Measurements from ENCODE around the gene PPP1R3E. TPM values are rescaled to one million over a fixed set of nuclear protein-coding genes. Genes with fewer than 3 reads are reported as not detected.

PPP1R3E gene
- total and polyA plus RNA-seq, 2 of the 13 experiments (the other 11 are each of a cell fraction or from before 2014, with no cell fraction given) = 16.5 to 26.5 TPM

DNA sequence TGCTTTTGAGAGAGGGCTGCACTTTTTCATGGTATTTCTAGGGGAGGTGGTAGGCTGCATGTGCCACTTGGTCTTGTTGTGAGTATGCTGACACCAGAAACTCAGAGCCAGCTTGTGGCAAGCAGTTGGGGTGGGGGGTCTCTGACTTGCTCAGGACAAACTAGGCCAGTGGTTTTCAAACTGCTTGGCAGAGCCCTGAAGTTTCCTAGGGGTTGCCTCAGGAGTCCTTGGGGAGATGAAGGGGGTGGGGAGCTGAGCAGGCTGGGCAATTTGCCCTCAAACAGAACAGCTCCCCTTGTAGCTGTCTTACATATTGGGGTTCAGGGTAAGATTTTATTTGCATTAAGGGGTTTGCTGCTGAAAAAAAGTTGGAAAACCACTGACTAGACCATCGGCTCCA, 7.9 kb upstream of the PPP1R3E start:
- ChIA-PET POLR2A (interaction anchor here (1.4 to 18.7 kb wide), 3 partner anchors 9 to 24 kb away, joined by 6 to 1053 read pairs (median 19); partner anchors contain the start of genes HOMEZ, PABPN1 and PPP1R3E), CTCF (ENCODE audit: low intra/inter-chr PET ratio, low total read pairs) (no interaction called here)
- peaks cover 34% of the 10 kb centered on the region for H3K79me2 ChIP-seq (ENCODE audit: insufficient read depth, low read length)
- no peaks in the 10 kb centered on the region for H3K9me3 ChIP-seq (ENCODE audit: low read length)
- no TSS peak for BruUV-seq (replicated peaks)
- TF ChIP-seq POLR2A (IDR thresholded peaks at IDR 0.05; ENCODE audit: insufficient read depth in 1 of 2, low read depth in 2 of 2, low read length in 2 of 2) (no peak), HMG20B (CRISPR knock-in tag; conservative IDR thresholded peaks at IDR 0.05) (0 out of 2 replicates have a peak, but pooled peaks have one; percentile 22), ZZZ3 (CRISPR knock-in tag; IDR thresholded peaks at IDR 0.05; ENCODE audit: borderline replicate concordance) (0 out of 2 replicates have a peak, but pooled peaks have one; percentile 52), NFAT5 (CRISPR knock-in tag; IDR thresholded peaks at IDR 0.05) (0 out of 2 replicates have a peak, but pooled peaks have one; percentile 37), HNRNPH1 (optimal IDR thresholded peaks at IDR 0.05; ENCODE audit: low read depth, low read length) (no peak), ATF3 (CRISPR knock-in tag; IDR thresholded peaks at IDR 0.05) (0 out of 2 replicates have a peak, but pooled peaks have one; percentile 15), FOXO1 (CRISPR knock-in tag; IDR thresholded peaks at IDR 0.05) (no peak)
- no peak for FAIRE-seq
- H3K9ac ChIP-seq (ENCODE audit: insufficient read depth, low read depth, low read length) = no peak overlapping the region
- H3K4me3 ChIP-seq (replicated peaks in 1 of 3; ENCODE audit: insufficient read depth in 1 of 3, low read depth in 2 of 3, low read length in 3 of 3) = no peak overlapping the region
- intact Hi-C loops (cut with micrococcal nuclease; ENCODE audit: unreplicated experiment) = no loop called here
- H3K36me3 ChIP-seq (replicated peaks in 1 of 2; ENCODE audit: control insufficient read depth in 1 of 2, insufficient read depth in 2 of 2, low read length in 2 of 2) = peaks cover 27 to 38% of the 10 kb centered on the region in 2 experiments
- no peak for ATAC-seq
- H4K20me1 ChIP-seq (ENCODE audit: insufficient read depth, low read length) = no peaks in the 10 kb centered on the region
- H3K4me1 ChIP-seq (ENCODE audit: insufficient read depth, low read length) = peaks cover 32% of the 10 kb centered on the region
- in situ Hi-C loops (cut with HindIII; ENCODE audit: extremely low pct_ligation_motif_present, low pct_unique_long_range_greater_than_20kb) = loop anchor here (25.0 kb wide), 1 partner anchor 827 kb away; the partner anchor contains the start of genes EMC9, FITM1, PSME1 and PSME2
- no peak for DNase-seq (ENCODE audit: low spot score)
- no peak overlapping the region for H3K4me2 ChIP-seq (ENCODE audit: low read depth, low read length)
- H2AFZ ChIP-seq (ENCODE audit: low read length) = no peak overlapping the region
- no peak overlapping the region for H3K27ac ChIP-seq (ENCODE audit: extremely low read length, insufficient read depth, low read length)
- 94% methylated on average over 1 of the region's 1 CpG for WGBS (ENCODE audit: low lambda C conversion rate)
- H3K27me3 ChIP-seq (ENCODE audit: control insufficient read depth in 1 of 2, insufficient read depth in 2 of 2, low read length in 2 of 2) = no peaks in the 10 kb centered on the region; a peak in 1 of 5 replicates
